ENCODE measurements around the gene LRRC3.

- TF ChIP-seq GATA2 (IDR thresholded peaks at IDR 0.05; ENCODE audit: low read depth, low read length) (no peak), GATA3 (IDR thresholded peaks at IDR 0.05; ENCODE audit: low read depth, low read length) (no peak)
Observed at GRCh38 chr21:44485254-44485793, 30.0 kb downstream of the LRRC3 start.

Measured in SH-SY5Y (cell line).